ENCODE data around the gene INSC. TPM values are rescaled to one million over a fixed set of nuclear protein-coding genes. Genes with fewer than 3 reads are reported as not detected.

INSC gene
- total RNA-seq, 1 experiment from 2014 or later = 1.0 TPM

- BruUV-seq (replicated peaks) = no TSS peak
- H3K27ac ChIP-seq (ENCODE audit: low read depth, low read length, poor library complexity, severe bottlenecking) = no peak overlapping the region
- DNase-seq (ENCODE audit: low spot score) = no peak
- no peaks in the 10 kb centered on the region for H3K4me1 ChIP-seq (ENCODE audit: insufficient read depth, low read length, poor library complexity, severe bottlenecking)
- TF ChIP-seq, protein P1, sequence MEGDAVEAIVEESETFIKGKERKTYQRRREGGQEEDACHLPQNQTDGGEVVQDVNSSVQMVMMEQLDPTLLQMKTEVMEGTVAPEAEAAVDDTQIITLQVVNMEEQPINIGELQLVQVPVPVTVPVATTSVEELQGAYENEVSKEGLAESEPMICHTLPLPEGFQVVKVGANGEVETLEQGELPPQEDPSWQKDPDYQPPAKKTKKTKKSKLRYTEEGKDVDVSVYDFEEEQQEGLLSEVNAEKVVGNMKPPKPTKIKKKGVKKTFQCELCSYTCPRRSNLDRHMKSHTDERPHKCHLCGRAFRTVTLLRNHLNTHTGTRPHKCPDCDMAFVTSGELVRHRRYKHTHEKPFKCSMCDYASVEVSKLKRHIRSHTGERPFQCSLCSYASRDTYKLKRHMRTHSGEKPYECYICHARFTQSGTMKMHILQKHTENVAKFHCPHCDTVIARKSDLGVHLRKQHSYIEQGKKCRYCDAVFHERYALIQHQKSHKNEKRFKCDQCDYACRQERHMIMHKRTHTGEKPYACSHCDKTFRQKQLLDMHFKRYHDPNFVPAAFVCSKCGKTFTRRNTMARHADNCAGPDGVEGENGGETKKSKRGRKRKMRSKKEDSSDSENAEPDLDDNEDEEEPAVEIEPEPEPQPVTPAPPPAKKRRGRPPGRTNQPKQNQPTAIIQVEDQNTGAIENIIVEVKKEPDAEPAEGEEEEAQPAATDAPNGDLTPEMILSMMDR (conservative IDR thresholded peaks at IDR 0.05; ENCODE audit: low read depth, low read length) = no peak
- TF ChIP-seq EZH2 (IDR thresholded peaks at IDR 0.05; ENCODE audit: borderline replicate concordance, low read depth, low read length, poor library complexity, severe bottlenecking) = no peak
- H3K4me3 ChIP-seq (ENCODE audit: low read depth, low read length, poor library complexity, severe bottlenecking) = no peak overlapping the region
- no peaks in the 10 kb centered on the region for H3K36me3 ChIP-seq (ENCODE audit: insufficient read depth, low read length, poor library complexity, severe bottlenecking)
- CTCF ChIA-PET = no interaction called here
- intact Hi-C loops (cut with micrococcal nuclease; ENCODE audit: unreplicated experiment) = no loop called here
- POLR2A ChIA-PET (ENCODE audit: low non-redundant PET) = no interaction called here
- no peaks in the 10 kb centered on the region for H3K27me3 ChIP-seq (replicated peaks; ENCODE audit: insufficient read depth, low read depth, low read length, poor library complexity)
- H3K9me3 ChIP-seq (ENCODE audit: low read depth, low read length, poor library complexity, severe bottlenecking) = no peaks in the 10 kb centered on the region
Observed at GRCh38 chr11:15182372-15182771, 67.6 kb downstream of the INSC start.

- intact Hi-C loops (cut with micrococcal nuclease; ENCODE audit: unreplicated experiment) = no loop called here
- no peaks in the 10 kb centered on the region for H3K9me3 ChIP-seq (ENCODE audit: low read depth, low read length, poor library complexity, severe bottlenecking)
- CTCF ChIA-PET = no interaction called here
- no peak overlapping the region for H3K27ac ChIP-seq (ENCODE audit: low read depth, low read length, poor library complexity, severe bottlenecking)
- H3K4me3 ChIP-seq (ENCODE audit: low read depth, low read length, poor library complexity, severe bottlenecking) = no peak overlapping the region
- no peaks in the 10 kb centered on the region for H3K4me1 ChIP-seq (ENCODE audit: insufficient read depth, low read length, poor library complexity, severe bottlenecking)
- BruUV-seq (replicated peaks) = no TSS peak
- H3K27me3 ChIP-seq (replicated peaks; ENCODE audit: insufficient read depth, low read depth, low read length, poor library complexity) = no peaks in the 10 kb centered on the region
- POLR2A ChIA-PET (ENCODE audit: low non-redundant PET) = no interaction called here
- no peaks in the 10 kb centered on the region for H3K36me3 ChIP-seq (ENCODE audit: insufficient read depth, low read length, poor library complexity, severe bottlenecking)
- TF ChIP-seq, protein P1 (conservative IDR thresholded peaks at IDR 0.05; ENCODE audit: low read depth, low read length) = no peak
- no peak for TF ChIP-seq EZH2 (IDR thresholded peaks at IDR 0.05; ENCODE audit: borderline replicate concordance, low read depth, low read length, poor library complexity, severe bottlenecking)
- DNase-seq (ENCODE audit: low spot score) = no peak
Observed at GRCh38 chr11:15185021-15185420, 70.3 kb downstream of the INSC start.

DNA sequence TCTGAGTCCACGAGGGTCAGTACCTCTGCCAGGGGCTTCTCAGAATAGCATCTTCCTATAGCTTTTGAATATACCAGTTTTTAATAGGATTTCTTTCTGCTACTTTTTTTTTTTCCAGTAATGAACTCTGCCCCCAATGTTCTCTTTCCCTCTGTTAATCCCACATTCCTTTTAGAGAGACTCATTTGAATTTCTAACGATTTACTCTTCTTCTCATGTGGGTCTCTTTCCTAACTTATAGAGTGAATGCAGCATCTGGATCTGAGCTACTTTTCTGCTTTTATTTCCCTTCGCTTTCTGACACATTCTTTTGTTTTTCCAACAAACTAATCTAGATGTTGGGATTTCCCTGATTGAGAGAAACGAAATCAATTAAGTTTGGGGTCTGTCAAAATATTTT lies 71.4 kb downstream of the INSC start:
- ChIA-PET CTCF (no interaction called here), POLR2A (ENCODE audit: low non-redundant PET) (no interaction called here)
- no peaks in the 10 kb centered on the region for H3K27me3 ChIP-seq (replicated peaks; ENCODE audit: insufficient read depth, low read depth, low read length, poor library complexity)
- no peak overlapping the region for H3K4me3 ChIP-seq (ENCODE audit: low read depth, low read length, poor library complexity, severe bottlenecking)
- intact Hi-C loops (cut with micrococcal nuclease; ENCODE audit: unreplicated experiment) = no loop called here
- H3K9me3 ChIP-seq (ENCODE audit: low read depth, low read length, poor library complexity, severe bottlenecking) = no peaks in the 10 kb centered on the region
- BruUV-seq (replicated peaks) = no TSS peak
- DNase-seq (ENCODE audit: low spot score) = no peak
- H3K27ac ChIP-seq (ENCODE audit: low read depth, low read length, poor library complexity, severe bottlenecking) = no peak overlapping the region
- TF ChIP-seq, protein P1 (conservative IDR thresholded peaks at IDR 0.05; ENCODE audit: low read depth, low read length) = no peak
- no peak for TF ChIP-seq EZH2 (IDR thresholded peaks at IDR 0.05; ENCODE audit: borderline replicate concordance, low read depth, low read length, poor library complexity, severe bottlenecking)
- no peaks in the 10 kb centered on the region for H3K36me3 ChIP-seq (ENCODE audit: insufficient read depth, low read length, poor library complexity, severe bottlenecking)
- H3K4me1 ChIP-seq (ENCODE audit: insufficient read depth, low read length, poor library complexity, severe bottlenecking) = no peaks in the 10 kb centered on the region

All from A673 (cell line).